H9 (cell line): ENCODE results near the gene ARPC4. TPM values are rescaled to one million over a fixed set of nuclear protein-coding genes. Genes with fewer than 3 reads are reported as not detected.

Experiments used
- DNase-seq: peaks from one replicate; pipeline ENCODE4 v3.0.0-alpha.2; 2017
- H2AFZ ChIP-seq: one replicate; pipeline ENCODE4 v1.6.1; 2013; ENCODE audit warnings: mild to moderate bottlenecking, low read length, control low read depth, moderate library complexity
- H2AK5ac ChIP-seq: 2 replicates; pipeline ENCODE4 v1.6.1; 2013; ENCODE audit warnings: low read length, control low read depth, mixed read lengths; ENCODE audit not compliant: insufficient read length
- H2BK120ac ChIP-seq: one replicate; pipeline ENCODE4 v1.6.1; 2013; ENCODE audit warnings: low read depth, mild to moderate bottlenecking, low read length, control low read depth, inconsistent platforms; ENCODE audit not compliant: poor library complexity, severe bottlenecking
- H2BK12ac ChIP-seq: 2 replicates; pipeline ENCODE4 v1.6.1; 2013; ENCODE audit warnings: low read length, control low read depth, mixed read lengths, low read depth; ENCODE audit not compliant: insufficient read length
- H2BK15ac ChIP-seq: 2 replicates; pipeline ENCODE4 v1.6.1; 2013; ENCODE audit warnings: low read depth, low read length, control low read depth
- H2BK20ac ChIP-seq: one replicate; pipeline ENCODE4 v1.6.1; 2013; ENCODE audit warnings: low read depth, mild to moderate bottlenecking, low read length, control low read depth, inconsistent platforms; ENCODE audit not compliant: poor library complexity, severe bottlenecking
- H2BK5ac ChIP-seq: 2 replicates; pipeline ENCODE4 v1.6.1; 2013; ENCODE audit warnings: low read length, control low read depth, mixed read lengths; ENCODE audit not compliant: insufficient read length
- H3K14ac ChIP-seq: 2 replicates; pipeline ENCODE4 v1.6.1; 2013; ENCODE audit warnings: low read length, control low read depth; ENCODE audit not compliant: insufficient read depth
- H3K18ac ChIP-seq: 2 replicates; pipeline ENCODE4 v1.6.1; 2013; ENCODE audit warnings: low read depth, mild to moderate bottlenecking, mixed read lengths, low read length, control low read depth; ENCODE audit not compliant: insufficient read length
- H3K23ac ChIP-seq: 2 replicates; pipeline ENCODE4 v1.6.1; 2013; ENCODE audit warnings: low read length, control low read depth, mixed read lengths, low read depth; ENCODE audit not compliant: insufficient read length
- H3K23me2 ChIP-seq: 2 replicates; pipeline ENCODE4 v1.6.1; 2013; ENCODE audit warnings: low read depth, mild to moderate bottlenecking, mixed read lengths, low read length, control low read depth; ENCODE audit not compliant: insufficient read length, poor library complexity, severe bottlenecking
- H3K27ac ChIP-seq: 2 replicates; pipeline ENCODE4 v1.5.1; 2013; ENCODE audit warnings: low read length, control low read depth, mixed read lengths, low read depth; ENCODE audit not compliant: insufficient read length
- H3K27me3 ChIP-seq: 2 replicates; pipeline ENCODE4 v1.6.1; 2013; ENCODE audit warnings: low read length, control low read depth, inconsistent platforms; ENCODE audit not compliant: insufficient read depth
- H3K4ac ChIP-seq: 2 replicates; pipeline ENCODE4 v1.6.1; 2013; ENCODE audit warnings: low read depth, mild to moderate bottlenecking, control low read depth, inconsistent platforms, low read length, moderate library complexity
- H3K4me1 ChIP-seq: 2 replicates; pipeline ENCODE4 v1.6.1; 2013; ENCODE audit warnings: low read length, control low read depth, inconsistent platforms; ENCODE audit not compliant: insufficient read depth
- H3K4me2 ChIP-seq: 2 replicates; pipeline ENCODE4 v1.6.1; 2013; ENCODE audit warnings: low read length, control low read depth, mixed read lengths; ENCODE audit not compliant: insufficient read length, insufficient read depth
- H3K56ac ChIP-seq: 2 replicates; pipeline ENCODE4 v1.6.1; 2013; ENCODE audit warnings: low read depth, mild to moderate bottlenecking, mixed read lengths, low read length, control low read depth; ENCODE audit not compliant: insufficient read length
- H3K79me1 ChIP-seq: 2 replicates; pipeline ENCODE4 v1.6.1; 2013; ENCODE audit warnings: low read depth, mild to moderate bottlenecking, moderate library complexity, low read length, control low read depth, inconsistent platforms; ENCODE audit not compliant: insufficient read depth, poor library complexity, severe bottlenecking
- H3K79me2 ChIP-seq: 2 replicates; pipeline ENCODE4 v1.6.1; 2013; ENCODE audit warnings: low read length, control low read depth, inconsistent platforms; ENCODE audit not compliant: insufficient read depth
- H3K9ac ChIP-seq: 2 replicates; pipeline ENCODE4 v1.6.1; 2013; ENCODE audit warnings: low read length, control low read depth, mixed read lengths; ENCODE audit not compliant: insufficient read length; ENCODE audit errors: extremely low read depth
- H3K9me3 ChIP-seq: one replicate; pipeline ENCODE4 v1.6.1; 2013; ENCODE audit warnings: low read depth, low read length, inconsistent platforms; ENCODE audit not compliant: control insufficient read depth
- H3T11ph ChIP-seq: one replicate; pipeline ENCODE4 v1.6.1; 2013; ENCODE audit warnings: mild to moderate bottlenecking, low read length, control low read depth, inconsistent platforms
- H4K20me1 ChIP-seq: one replicate; pipeline ENCODE4 v1.6.1; 2013; ENCODE audit not compliant: control insufficient read depth, insufficient read length, insufficient read depth
- H4K5ac ChIP-seq: 2 replicates; pipeline ENCODE4 v1.6.1; 2013; ENCODE audit warnings: low read depth, mild to moderate bottlenecking, mixed read lengths, low read length, control low read depth; ENCODE audit not compliant: insufficient read length
- H4K8ac ChIP-seq: replicated peaks from 2 replicates; pipeline ENCODE4 v1.6.1; 2013; ENCODE audit warnings: low read length, control low read depth, mixed read lengths, low read depth; ENCODE audit not compliant: insufficient read length
- H4K91ac ChIP-seq: 2 replicates; pipeline ENCODE4 v1.6.1; 2013; ENCODE audit warnings: low read depth, mild to moderate bottlenecking, moderate library complexity, mixed read lengths, low read length, control low read depth; ENCODE audit not compliant: insufficient read length
- H3K27ac Mint-ChIP-seq, 3 experiments: 2 replicates in 2 of 3; 3 replicates in 1 of 3; pipeline ENCODE4 v1.8.0; 2020 to 2021; ENCODE audit warnings: mixed read lengths in 3 of 3, mild to moderate bottlenecking in 1 of 3, moderate library complexity in 1 of 3
- H3K27me3 Mint-ChIP-seq: 2 replicates; pipeline ENCODE4 v1.8.0; 2021; ENCODE audit warnings: low read depth, mild to moderate bottlenecking, moderate library complexity, mixed read lengths
- H3K36me3 Mint-ChIP-seq, 3 experiments: 2 replicates in 2 of 3; 3 replicates in 1 of 3; pipeline ENCODE4 v1.8.0; 2020 to 2021; ENCODE audit warnings: low read depth in 3 of 3, mixed read lengths in 3 of 3; ENCODE audit not compliant: insufficient read depth in 1 of 3
- H3K4me1 Mint-ChIP-seq, 2 experiments: 2 replicates each; pipeline ENCODE4 v1.8.0; 2020; ENCODE audit warnings: mixed read lengths in 2 of 2
- H3K4me3 Mint-ChIP-seq, 2 experiments: 2 replicates in 1 of 2; 3 replicates in 1 of 2; pipeline ENCODE4 v1.8.0; 2020 to 2021; ENCODE audit warnings: mild to moderate bottlenecking in 2 of 2, mixed read lengths in 2 of 2, moderate library complexity in 1 of 2
- H3K9me3 Mint-ChIP-seq, 2 experiments: 2 replicates in 1 of 2; 3 replicates in 1 of 2; pipeline ENCODE4 v1.8.0; 2020; ENCODE audit warnings: mild to moderate bottlenecking in 2 of 2, mixed read lengths in 2 of 2, moderate library complexity in 1 of 2
- CTCF ChIP-seq: fragments of 200-600 bp; sonication (generic); conservative IDR thresholded peaks from 3 replicates; pipeline ENCODE4 v1.8.0; 2021; ENCODE audit warnings: antibody characterized with exemption, mild to moderate bottlenecking
- WGBS: extraction: QIAGEN DNeasy Blood & Tissue Kit; methylation state at CpG from one replicate; pipeline ENCODE4 v1.1.7; 2013; ENCODE audit warnings: missing lambda C conversion rate, low lambda C conversion rate, mixed read lengths; ENCODE audit not compliant: insufficient read length; ENCODE audit errors: extremely low coverage; 5-methylcytosine and 5-hydroxymethylcytosine counted together
- total RNA-seq: library from RNA; stranded (reverse); gene quantifications from 2 replicates; pipeline ENCODE4 v1.2.1, GENCODE V29; 2021

Gene ARPC4
- total RNA-seq, 1 experiment from 2014 or later: 161 TPM

GRCh38 chr3:9746330-9746729 lies 46.6 kb upstream of the ARPC4 start:
- no peak overlapping the region for H3K9ac ChIP-seq
- no peak overlapping the region for H3K14ac ChIP-seq
- no peak for TF ChIP-seq CTCF
- no peak overlapping the region for H4K5ac ChIP-seq
- no peak overlapping the region for H2BK15ac ChIP-seq
- H3K9me3 ChIP-seq: no peaks in the 10 kb centered on the region
- H3K79me1 ChIP-seq: no peaks in the 10 kb centered on the region
- H3K27ac Mint-ChIP-seq: no peak overlapping the region
- H3K18ac ChIP-seq: no peak overlapping the region
- H2BK5ac ChIP-seq: no peak overlapping the region
- no peak overlapping the region for H3K23ac ChIP-seq
- H3K27me3 ChIP-seq: no peaks in the 10 kb centered on the region
- no peak overlapping the region for H4K91ac ChIP-seq
- H3K4ac ChIP-seq: no peak overlapping the region
- H3K27me3 Mint-ChIP-seq: no peaks in the 10 kb centered on the region; the same call in 1 of the 2 replicates
- H2BK20ac ChIP-seq: no peak overlapping the region
- no CpG with 5 or more reads among the region's 5 CpGs for WGBS
- no peak overlapping the region for H2AK5ac ChIP-seq
- no peak overlapping the region for H2AFZ ChIP-seq
- no peaks in the 10 kb centered on the region for H3K4me1 ChIP-seq
- H3K4me1 Mint-ChIP-seq: peaks cover 13% of the 10 kb centered on the region in 2 experiments
- H3K4me2 ChIP-seq: no peak overlapping the region
- no peak overlapping the region for H4K8ac ChIP-seq
- no peak overlapping the region for H3K27ac ChIP-seq
- H3K23me2 ChIP-seq: no peaks in the 10 kb centered on the region
- H3K36me3 Mint-ChIP-seq: peaks cover 49 to 88% (median 79%) of the 10 kb centered on the region in 3 experiments; a peak in 6 of 7 replicates
- no peak overlapping the region for H3K4me3 Mint-ChIP-seq
- no peak for DNase-seq
- H2BK120ac ChIP-seq: no peak overlapping the region
- no peaks in the 10 kb centered on the region for H4K20me1 ChIP-seq
- H3K79me2 ChIP-seq: no peaks in the 10 kb centered on the region
- H3T11ph ChIP-seq: no peak overlapping the region
- H3K9me3 Mint-ChIP-seq: no peaks in the 10 kb centered on the region
- no peak overlapping the region for H3K56ac ChIP-seq
- H2BK12ac ChIP-seq: no peak overlapping the region
